ENCODE results near the gene SLC27A2. TPM values are rescaled to one million over a fixed set of nuclear protein-coding genes. Genes with fewer than 3 reads are reported as not detected.

The SLC27A2 gene
- total and polyA plus RNA-seq, 4 donors = 80.2 to 504 (median 216) TPM

GRCh38 chr15:50278496-50278895 is 96.5 kb downstream of the SLC27A2 start:
- TF ChIP-seq NR2F2 (IDR thresholded peaks at IDR 0.05) (no peak), RXRA (IDR thresholded peaks at IDR 0.05) (no peak), MAX (IDR thresholded peaks at IDR 0.05) (no peak), REST (IDR thresholded peaks at IDR 0.05) (no peak), FOXA2 (IDR thresholded peaks at IDR 0.05) (no peak), SP1 (IDR thresholded peaks at IDR 0.05) (no peak), ZBTB33 (IDR thresholded peaks at IDR 0.05) (no peak), HNF4A (conservative IDR thresholded peaks at IDR 0.05) (no peak), TAF1 (conservative IDR thresholded peaks at IDR 0.05) (no peak), HNF4G (IDR thresholded peaks at IDR 0.05) (no peak), YY1 (IDR thresholded peaks at IDR 0.05) (no peak), ATF3 (IDR thresholded peaks at IDR 0.05) (no peak), EGR1 (IDR thresholded peaks at IDR 0.05; ENCODE audit: low read depth in 2 of 2) (no peak), GABPA (IDR thresholded peaks at IDR 0.05 in 1 of 2, conservative IDR thresholded peaks at IDR 0.05 in 1 of 2) (no peak), RAD21 (IDR thresholded peaks at IDR 0.05) (no peak)
- TF ChIP-seq, protein P1, sequence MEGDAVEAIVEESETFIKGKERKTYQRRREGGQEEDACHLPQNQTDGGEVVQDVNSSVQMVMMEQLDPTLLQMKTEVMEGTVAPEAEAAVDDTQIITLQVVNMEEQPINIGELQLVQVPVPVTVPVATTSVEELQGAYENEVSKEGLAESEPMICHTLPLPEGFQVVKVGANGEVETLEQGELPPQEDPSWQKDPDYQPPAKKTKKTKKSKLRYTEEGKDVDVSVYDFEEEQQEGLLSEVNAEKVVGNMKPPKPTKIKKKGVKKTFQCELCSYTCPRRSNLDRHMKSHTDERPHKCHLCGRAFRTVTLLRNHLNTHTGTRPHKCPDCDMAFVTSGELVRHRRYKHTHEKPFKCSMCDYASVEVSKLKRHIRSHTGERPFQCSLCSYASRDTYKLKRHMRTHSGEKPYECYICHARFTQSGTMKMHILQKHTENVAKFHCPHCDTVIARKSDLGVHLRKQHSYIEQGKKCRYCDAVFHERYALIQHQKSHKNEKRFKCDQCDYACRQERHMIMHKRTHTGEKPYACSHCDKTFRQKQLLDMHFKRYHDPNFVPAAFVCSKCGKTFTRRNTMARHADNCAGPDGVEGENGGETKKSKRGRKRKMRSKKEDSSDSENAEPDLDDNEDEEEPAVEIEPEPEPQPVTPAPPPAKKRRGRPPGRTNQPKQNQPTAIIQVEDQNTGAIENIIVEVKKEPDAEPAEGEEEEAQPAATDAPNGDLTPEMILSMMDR (IDR thresholded peaks at IDR 0.05; ENCODE audit: low read depth, low read length, missing input control) = no peak
- no peak overlapping the region for H3K9ac ChIP-seq (ENCODE audit: low read depth in 1 of 2, low read length in 2 of 2)

GRCh38 chr15:50280271-50280670 is 98.3 kb downstream of the SLC27A2 start:
- no peak overlapping the region for H3K9ac ChIP-seq (ENCODE audit: low read depth in 1 of 2, low read length in 2 of 2)
- H3K27ac ChIP-seq (ENCODE audit: low read depth in 1 of 2, low read length in 2 of 2) = no peak overlapping the region
- H3K4me3 ChIP-seq (ENCODE audit: low read depth in 1 of 3, low read length in 3 of 3) = no peak overlapping the region
- no peak for DNase-seq (ENCODE audit: low spot score)
- H3K27me3 ChIP-seq (ENCODE audit: control insufficient read depth in 4 of 4, insufficient read depth in 4 of 4, low read length in 3 of 4) = no peaks in the 10 kb centered on the region
- H3K9me3 ChIP-seq (ENCODE audit: control insufficient read depth in 4 of 4, low read length in 3 of 4) = no peaks in the 10 kb centered on the region
- peaks cover 0 to 3% (median 3%) of the 10 kb centered on the region in 4 donors for H3K36me3 ChIP-seq (ENCODE audit: control insufficient read depth in 4 of 4, insufficient read depth in 3 of 4, low read depth in 1 of 4, low read length in 3 of 4)
- no peaks in the 10 kb centered on the region for H3K4me1 ChIP-seq (ENCODE audit: control insufficient read depth in 4 of 4, insufficient read depth in 4 of 4, low read length in 3 of 4)
- 98% methylated on average over 3 of the region's 3 CpGs for WGBS
- TF ChIP-seq NR2F2 (IDR thresholded peaks at IDR 0.05) = no peak
- TF ChIP-seq ZBTB33 (IDR thresholded peaks at IDR 0.05) = no peak
- no peak for TF ChIP-seq GABPA (IDR thresholded peaks at IDR 0.05 in 1 of 2, conservative IDR thresholded peaks at IDR 0.05 in 1 of 2)
- no peak for TF ChIP-seq RXRA (IDR thresholded peaks at IDR 0.05)
- no peak for TF ChIP-seq RAD21 (IDR thresholded peaks at IDR 0.05)
- no peak for TF ChIP-seq HNF4A (conservative IDR thresholded peaks at IDR 0.05)
- TF ChIP-seq JUND (IDR thresholded peaks at IDR 0.05) = no peak
- TF ChIP-seq REST (IDR thresholded peaks at IDR 0.05) = no peak
- TF ChIP-seq FOXA2 (IDR thresholded peaks at IDR 0.05) = no peak
- no peak for TF ChIP-seq MAX (IDR thresholded peaks at IDR 0.05)
- TF ChIP-seq ATF3 (IDR thresholded peaks at IDR 0.05) = no peak

More at GRCh38 chr15:50278496-50278895, 96.5 kb downstream of the SLC27A2 start:
- no peak overlapping the region for H3K27ac ChIP-seq (ENCODE audit: low read depth in 1 of 2, low read length in 2 of 2)
- no peaks in the 10 kb centered on the region for H3K4me1 ChIP-seq (ENCODE audit: control insufficient read depth in 4 of 4, insufficient read depth in 4 of 4, low read length in 3 of 4)
- H3K27me3 ChIP-seq (ENCODE audit: control insufficient read depth in 4 of 4, insufficient read depth in 4 of 4, low read length in 3 of 4) = no peaks in the 10 kb centered on the region
- H3K9me3 ChIP-seq (ENCODE audit: control insufficient read depth in 4 of 4, low read length in 3 of 4) = no peaks in the 10 kb centered on the region
- H3K4me3 ChIP-seq (ENCODE audit: low read depth in 1 of 3, low read length in 3 of 3) = no peak overlapping the region
- H3K36me3 ChIP-seq (ENCODE audit: control insufficient read depth in 4 of 4, insufficient read depth in 3 of 4, low read depth in 1 of 4, low read length in 3 of 4) = peaks cover 0 to 3% (median 0%) of the 10 kb centered on the region in 4 donors
- no peak for DNase-seq (ENCODE audit: low spot score)
- WGBS = 90% methylated on average over 4 of the region's 4 CpGs
